HG03025 (cell line): ENCODE data around the gene KCNAB2.
A peak's percentile ranks its signal among the peaks of the same experiment; 100 is the strongest.
"Not testable (repeated sequence)": the region's sequence is repeated elsewhere in the genome, so short reads cannot be mapped to it uniquely, and the experiment has no call there.

Experiments used
- ATAC-seq: cut with Tn5 transposase; IDR thresholded peaks from one replicate; pipeline ENCODE4 v1.9.1; 2021; ENCODE audit warnings: mild to moderate bottlenecking, moderate library complexity; ENCODE audit not compliant: unreplicated experiment, low FRiP score

KCNAB2 gene

DNA sequence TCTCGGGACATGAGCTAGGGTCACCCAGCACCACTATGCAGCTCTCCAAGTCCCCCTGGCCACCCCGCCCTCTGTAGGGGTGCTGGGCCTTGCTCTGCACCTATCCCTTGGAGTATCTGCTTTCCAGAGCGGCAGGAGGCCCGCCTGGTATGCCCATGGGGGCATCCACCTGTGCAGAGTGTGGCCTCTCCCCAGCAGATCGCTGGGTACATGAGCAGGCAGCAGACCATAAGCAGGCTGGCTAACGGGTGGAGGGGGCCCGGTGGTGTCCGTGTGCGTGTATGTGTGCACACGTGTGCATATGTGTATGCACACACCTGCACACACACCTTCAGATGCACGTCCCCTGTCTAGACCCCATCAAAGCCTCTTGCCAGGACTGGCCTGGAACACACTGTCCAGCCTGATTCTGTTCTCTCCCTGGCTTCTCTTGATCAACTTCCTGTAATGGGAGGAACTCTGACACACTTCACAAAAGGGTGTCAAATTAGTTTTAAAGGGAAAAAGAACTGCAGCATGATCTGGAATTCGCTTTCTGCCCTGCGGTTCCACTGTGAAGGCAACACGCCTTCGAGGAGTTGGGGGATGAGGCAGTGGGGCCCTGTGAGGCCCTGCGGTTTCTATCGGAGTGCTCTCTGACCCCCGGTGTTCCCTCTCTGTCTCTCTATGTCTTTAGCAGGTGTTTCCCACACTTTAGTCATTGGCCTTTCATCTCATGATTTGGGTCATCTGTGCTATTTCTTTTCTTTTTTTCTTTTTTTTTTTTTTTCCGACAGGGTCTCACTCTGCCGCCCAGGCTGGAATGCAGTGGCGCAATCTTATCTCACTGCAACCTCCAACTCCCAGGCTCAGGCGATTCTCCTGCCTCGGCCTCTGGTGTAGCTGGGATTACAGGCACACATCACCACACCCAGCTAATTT is 36.3 kb upstream of the KCNAB2 start:
- ATAC-seq: no peak

- no peak for ATAC-seq
Measured at GRCh38 chr1:6010554-6010953, 35.1 kb upstream of the KCNAB2 start.

DNA sequence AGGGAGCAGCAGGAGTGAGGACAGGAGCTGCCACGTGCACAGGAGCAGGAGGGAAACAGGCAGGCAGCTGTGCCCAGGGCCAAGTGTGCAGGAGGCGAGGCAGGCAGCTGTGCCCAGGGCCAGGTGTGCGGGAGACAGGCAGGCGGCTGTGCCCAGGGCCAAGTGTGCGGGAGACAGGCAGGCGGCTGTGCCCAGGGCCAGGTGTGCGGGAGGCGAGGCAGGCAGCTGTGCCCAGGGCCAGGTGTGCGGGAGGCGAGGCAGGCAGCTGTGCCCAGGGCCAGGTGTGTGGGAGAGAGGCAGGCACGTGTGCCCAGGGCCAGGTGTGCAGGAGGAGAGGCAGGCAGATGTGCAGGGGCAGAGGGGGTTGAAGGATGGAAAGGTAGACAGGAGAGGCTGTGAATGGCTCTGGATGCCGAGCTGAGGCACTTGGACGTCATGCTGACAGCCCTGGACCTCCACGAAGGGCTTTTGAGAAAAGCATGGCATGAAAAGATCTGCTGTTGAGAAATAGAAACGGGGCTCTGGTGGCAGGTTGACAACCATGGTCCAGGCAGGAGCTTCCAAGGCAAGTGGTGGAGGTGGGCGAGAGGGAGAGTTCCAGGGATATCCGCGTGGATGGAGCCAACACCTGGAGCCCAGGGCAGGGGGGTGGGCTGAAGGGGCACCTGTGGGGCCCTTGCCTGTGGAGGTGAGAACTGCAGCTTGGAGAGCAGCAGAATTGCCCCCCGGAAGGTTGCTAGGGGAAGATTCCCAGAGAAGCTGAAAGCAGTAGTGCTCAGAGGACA is 34.3 kb upstream of the KCNAB2 start:
- no peak for ATAC-seq

DNA sequence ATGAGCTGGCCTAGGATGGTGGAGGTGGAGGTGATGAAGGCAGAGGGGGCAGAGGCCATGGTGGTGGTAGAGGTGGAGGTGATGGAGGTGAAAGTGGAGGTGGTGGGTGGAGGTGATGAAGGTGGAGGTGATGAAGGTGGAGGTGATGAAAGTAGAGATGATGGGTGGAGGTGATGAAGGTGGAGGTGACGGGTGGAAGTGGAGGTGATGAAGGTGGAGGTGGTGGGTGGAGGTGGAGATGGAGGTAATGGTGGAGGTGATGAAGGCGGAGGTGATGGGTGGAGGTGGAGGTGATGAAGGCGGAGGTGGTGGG is 33.8 kb upstream of the KCNAB2 start:
- ATAC-seq: no peak

GRCh38 chr1:6012529-6013318 is 33.0 kb upstream of the KCNAB2 start:
- ATAC-seq: no peak

DNA sequence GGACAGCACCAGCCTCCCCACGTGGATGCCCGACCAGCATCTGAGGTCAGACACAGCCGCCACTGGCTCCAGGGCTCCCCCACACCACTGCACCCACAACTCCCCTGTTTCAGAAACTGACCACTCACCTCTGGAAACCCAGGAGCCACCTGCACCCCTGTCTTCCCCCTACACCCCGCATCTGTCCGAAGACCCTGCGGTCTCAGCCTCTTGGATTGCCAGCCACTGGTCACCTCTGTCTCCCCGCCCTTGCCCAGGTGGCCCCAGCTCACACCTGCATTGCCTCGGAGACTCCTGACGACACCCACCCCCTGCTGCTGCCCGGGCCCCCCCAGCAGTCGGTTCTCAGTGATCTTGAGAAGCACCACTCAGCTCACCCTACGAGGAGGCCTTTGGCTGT is 32.2 kb upstream of the KCNAB2 start:
- no peak for ATAC-seq

DNA sequence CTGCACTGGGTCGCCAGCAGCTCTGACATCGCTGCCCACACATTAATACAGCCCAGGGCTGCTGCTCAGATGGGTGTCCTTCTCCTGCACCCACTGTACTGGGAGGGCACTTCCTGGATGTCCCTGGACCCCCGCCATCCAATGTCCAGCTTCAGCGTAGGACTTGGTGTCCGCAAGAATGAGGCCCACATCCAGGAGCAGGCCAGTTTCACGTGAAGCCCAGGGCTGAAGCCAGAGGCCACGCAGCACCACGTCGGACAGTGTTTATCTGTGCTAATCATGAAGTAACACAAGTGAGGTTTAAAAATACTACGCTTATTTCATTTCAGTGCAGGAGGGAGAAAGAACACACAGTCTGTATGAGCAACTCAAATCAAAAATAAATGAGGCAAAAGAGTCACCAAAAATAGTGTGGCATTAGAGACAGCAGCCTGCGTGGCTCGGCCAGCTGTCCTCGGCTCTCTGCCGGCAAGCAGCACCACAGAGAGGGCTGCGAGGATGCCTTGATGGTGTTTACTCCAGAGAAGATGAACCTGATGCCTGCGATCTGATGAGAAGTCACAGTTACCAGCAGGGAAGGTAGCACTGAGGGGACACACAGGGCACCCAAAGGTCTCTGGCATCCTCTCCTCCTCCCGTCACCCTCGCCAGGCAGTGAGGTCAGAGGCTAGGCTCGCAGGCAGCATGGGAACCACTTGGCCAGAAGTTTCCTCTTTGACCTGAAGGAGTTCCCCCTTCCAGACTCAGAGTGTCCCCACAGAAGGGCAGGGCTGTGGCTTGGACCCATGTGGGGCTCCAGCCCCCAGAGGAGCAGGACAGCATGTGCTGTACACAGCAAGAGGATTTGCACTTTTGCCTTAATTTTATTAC is 31.3 kb upstream of the KCNAB2 start:
- ATAC-seq: no peak

- ATAC-seq: no peak
Measured at GRCh38 chr1:6016191-6016865, 29.4 kb upstream of the KCNAB2 start.

GRCh38 chr1:6017654-6018053 is 28.0 kb upstream of the KCNAB2 start:
- not testable (repeated sequence) for ATAC-seq

GRCh38 chr1:6019166-6019845 is 26.4 kb upstream of the KCNAB2 start:
- no peak for ATAC-seq

- ATAC-seq: no peak
Measured at GRCh38 chr1:6022193-6022592, 23.5 kb upstream of the KCNAB2 start.

DNA sequence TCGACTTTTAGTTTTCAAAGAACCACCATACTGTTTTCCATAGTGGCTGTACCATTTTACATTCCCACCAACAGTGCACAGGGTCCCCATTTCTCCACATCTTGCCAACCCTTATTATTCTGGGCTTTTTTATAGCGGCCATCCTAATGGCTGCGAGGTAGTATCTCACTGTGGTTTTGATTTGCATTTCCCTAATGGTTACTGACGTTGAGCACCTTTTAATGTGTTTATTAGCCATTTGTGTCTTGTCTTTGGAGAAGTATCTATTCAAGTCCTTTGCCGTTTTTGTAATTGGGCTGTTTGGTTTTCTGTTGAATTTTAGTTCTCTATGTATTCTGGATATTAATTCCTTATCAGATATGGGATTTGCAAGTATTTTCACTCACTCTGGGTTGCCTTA is 22.3 kb upstream of the KCNAB2 start:
- ATAC-seq: no peak

- ATAC-seq: no peak
Measured at GRCh38 chr1:6024376-6024775, 21.3 kb upstream of the KCNAB2 start.

DNA sequence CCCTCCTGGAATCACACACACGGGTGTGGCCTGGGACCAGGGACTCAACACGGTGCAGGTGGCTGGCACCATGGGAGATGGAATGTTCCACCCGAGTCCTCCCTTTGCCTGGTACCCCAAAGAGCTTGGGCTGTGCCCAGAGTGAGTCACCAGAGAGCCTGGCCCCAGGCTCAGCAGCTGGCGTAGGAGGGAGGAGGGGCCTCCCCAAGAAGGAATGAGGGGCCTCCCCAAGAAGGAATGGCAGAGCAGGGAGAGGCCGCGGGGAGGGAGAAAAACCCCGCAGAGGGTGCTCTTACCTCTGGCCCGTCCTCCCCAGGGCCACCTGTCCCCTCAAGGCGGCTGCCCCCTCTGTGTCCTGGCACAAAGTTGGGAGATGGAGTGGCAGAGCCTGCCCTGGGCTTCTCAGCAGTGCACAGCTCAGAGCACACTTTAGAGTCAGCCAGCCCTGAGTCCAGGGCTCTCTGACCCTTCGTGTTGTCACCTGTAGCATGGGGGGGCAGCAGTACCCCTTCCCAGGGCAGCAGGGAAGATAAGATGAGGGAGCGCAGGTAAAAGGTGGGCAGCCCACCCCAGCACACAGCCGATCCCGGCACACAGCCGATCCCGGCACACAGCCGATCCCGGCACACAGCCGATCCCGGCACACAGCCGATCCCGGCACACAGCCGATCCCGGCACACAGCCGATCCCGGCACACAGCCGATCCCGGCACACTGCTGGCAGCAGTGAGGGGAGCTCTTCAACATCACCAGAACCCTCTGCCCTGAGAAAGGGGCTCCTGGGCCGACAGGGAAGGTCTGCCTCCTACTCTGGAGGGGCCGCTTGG is 20.2 kb upstream of the KCNAB2 start:
- ATAC-seq: no peak

- peak; percentile 78 for ATAC-seq
Measured at GRCh38 chr1:6026095-6026809, 19.4 kb upstream of the KCNAB2 start.

DNA sequence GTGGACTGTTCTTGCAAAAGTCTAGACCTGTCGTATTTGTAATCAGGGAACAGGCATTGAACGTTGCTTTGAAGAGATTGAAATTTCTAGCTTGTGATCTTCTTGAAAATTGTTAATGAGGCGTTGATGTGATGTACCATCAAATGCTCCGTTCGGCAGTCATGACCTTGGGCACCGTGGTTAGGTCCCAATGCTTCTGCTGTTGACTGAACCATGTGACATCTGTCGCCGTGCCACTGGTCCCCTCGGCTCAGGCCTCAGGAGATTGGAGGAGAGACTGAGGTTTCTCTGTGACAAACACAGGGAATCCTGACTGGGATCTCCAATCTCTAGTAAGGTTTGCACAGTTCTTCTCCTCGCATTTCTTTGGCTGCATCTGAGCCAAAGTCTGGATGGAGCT is 18.1 kb upstream of the KCNAB2 start:
- ATAC-seq: no peak

DNA sequence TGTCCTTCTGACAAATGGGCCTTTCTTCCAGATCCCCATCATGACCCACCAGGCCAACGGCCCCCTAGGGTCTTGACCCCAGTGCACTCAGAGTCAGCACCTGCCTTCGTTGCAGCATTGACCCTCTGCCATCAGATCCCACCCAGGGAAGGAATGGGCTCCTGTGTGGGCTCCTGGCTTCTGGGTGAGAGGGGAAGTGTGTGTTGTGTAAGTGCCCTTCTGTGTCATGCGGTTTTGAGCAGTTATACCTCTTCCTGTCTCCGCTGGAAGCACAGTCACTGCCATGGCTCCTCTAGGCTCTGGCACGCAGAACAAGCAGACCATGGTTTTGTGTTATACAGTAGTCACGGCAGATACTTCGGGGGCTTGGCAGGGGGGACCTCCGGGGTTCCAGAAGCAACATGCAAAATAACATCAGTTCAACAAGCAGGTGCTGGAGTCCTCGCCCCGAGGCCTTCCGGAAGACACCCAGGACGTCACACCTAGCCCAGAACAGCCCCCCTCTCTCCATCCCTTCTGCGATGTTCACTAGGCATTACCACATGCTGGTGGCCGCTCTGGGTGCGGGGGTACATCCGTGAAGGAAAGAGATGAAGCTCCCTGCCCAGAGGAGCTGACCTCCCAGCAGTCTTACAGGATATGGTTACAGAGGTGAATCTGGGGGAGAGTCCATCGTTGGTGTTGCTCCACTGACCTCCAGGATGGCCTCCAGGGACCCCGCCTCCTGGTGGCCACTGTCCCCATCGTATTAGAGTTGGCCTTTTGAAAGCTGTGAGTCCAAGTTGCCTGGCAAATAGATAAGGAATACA is 17.4 kb upstream of the KCNAB2 start:
- ATAC-seq: no peak
